Keratinocyte (primary cell): ENCODE data around the gene KCNK17.

Experiments used
- EZH2 ChIP-seq: IDR thresholded peaks from one replicate; pipeline ENCODE4 v1.6.1; 2012; ENCODE audit warnings: inconsistent platforms, mild to moderate bottlenecking, low read length, moderate library complexity
- TF ChIP-seq, protein P1 (sequence below), 3 experiments: IDR thresholded peaks in 1 of 3; conservative IDR thresholded peaks in 1 of 3; optimal IDR thresholded peaks in 1 of 3; 2 replicates in 2 of 3; 3 replicates in 1 of 3; pipeline versions ENCODE3 to v1.5.1; 2011; ENCODE audit warnings: low read length in 3 of 3, mild to moderate bottlenecking in 3 of 3, moderate library complexity in 2 of 3, control low read depth in 1 of 3, inconsistent platforms in 1 of 3; ENCODE audit not compliant: insufficient read depth in 2 of 3; ENCODE audit errors: extremely low read depth in 1 of 3

DNA sequence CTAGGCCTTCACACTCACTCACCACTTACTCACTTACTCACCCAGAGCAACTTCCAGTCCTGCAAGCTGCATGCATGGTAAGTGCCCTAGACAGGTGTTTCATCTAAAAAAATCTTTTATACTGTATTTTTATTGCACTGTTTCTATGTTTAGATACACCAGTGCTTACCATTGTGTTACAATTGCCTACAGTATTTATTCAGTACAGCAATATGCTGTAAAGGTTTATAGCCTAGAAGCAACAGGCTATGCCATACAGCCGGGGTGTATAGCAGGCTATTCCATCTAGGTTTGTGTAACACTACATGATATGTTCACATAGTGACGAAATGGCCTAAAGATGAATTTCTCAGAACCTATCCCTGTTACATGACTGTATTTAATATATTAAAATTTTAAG is 47.8 kb downstream of the KCNK17 start:
- TF ChIP-seq, protein P1, sequence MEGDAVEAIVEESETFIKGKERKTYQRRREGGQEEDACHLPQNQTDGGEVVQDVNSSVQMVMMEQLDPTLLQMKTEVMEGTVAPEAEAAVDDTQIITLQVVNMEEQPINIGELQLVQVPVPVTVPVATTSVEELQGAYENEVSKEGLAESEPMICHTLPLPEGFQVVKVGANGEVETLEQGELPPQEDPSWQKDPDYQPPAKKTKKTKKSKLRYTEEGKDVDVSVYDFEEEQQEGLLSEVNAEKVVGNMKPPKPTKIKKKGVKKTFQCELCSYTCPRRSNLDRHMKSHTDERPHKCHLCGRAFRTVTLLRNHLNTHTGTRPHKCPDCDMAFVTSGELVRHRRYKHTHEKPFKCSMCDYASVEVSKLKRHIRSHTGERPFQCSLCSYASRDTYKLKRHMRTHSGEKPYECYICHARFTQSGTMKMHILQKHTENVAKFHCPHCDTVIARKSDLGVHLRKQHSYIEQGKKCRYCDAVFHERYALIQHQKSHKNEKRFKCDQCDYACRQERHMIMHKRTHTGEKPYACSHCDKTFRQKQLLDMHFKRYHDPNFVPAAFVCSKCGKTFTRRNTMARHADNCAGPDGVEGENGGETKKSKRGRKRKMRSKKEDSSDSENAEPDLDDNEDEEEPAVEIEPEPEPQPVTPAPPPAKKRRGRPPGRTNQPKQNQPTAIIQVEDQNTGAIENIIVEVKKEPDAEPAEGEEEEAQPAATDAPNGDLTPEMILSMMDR (optimal IDR thresholded peaks at IDR 0.05 in 1 of 3, IDR thresholded peaks at IDR 0.05 in 1 of 3, conservative IDR thresholded peaks at IDR 0.05 in 1 of 3; ENCODE audit: extremely low read depth in 1 of 3, insufficient read depth in 2 of 3, low read length in 3 of 3), result no peak
- no peak for TF ChIP-seq EZH2
